K562 (cell line): ENCODE data around the gene STT3A. TPM values are rescaled to one million over a fixed set of nuclear protein-coding genes. Genes with fewer than 3 reads are reported as not detected.

ENCODE experiments used
- CBFB ChIP-seq: sonication (generic); formaldehyde crosslinking; IDR thresholded peaks from 2 replicates; pipeline ENCODE4 v1.4.0; 2020; ENCODE audit warnings: mild to moderate bottlenecking, missing genetic modification reagents
- DDX20 ChIP-seq: fragments of 450-650 bp; IDR thresholded peaks from 2 replicates; pipeline ENCODE4 v1.6.1; 2016; ENCODE audit warnings: missing genetic modification characterization, low read depth, mild to moderate bottlenecking, missing compliant biosample characterization, moderate library complexity
- FOXJ3 ChIP-seq: sonication (generic); formaldehyde crosslinking; IDR thresholded peaks from 2 replicates; pipeline ENCODE4 v1.4.0; 2020; ENCODE audit warnings: mild to moderate bottlenecking, missing genetic modification reagents
- HNRNPH1 ChIP-seq: fragments of 200-400 bp; formaldehyde crosslinking; optimal IDR thresholded peaks from 2 replicates; pipeline ENCODE3; 2017; ENCODE audit warnings: low read depth, mild to moderate bottlenecking, low read length, moderate library complexity
- IRF2 ChIP-seq: sonication (generic); formaldehyde crosslinking; IDR thresholded peaks from 2 replicates; pipeline ENCODE4 v1.8.1; 2022; ENCODE audit warnings: mild to moderate bottlenecking, missing genetic modification reagents
- NELFE ChIP-seq: IDR thresholded peaks from 2 replicates; pipeline ENCODE4 v1.6.1; 2011; ENCODE audit warnings: mild to moderate bottlenecking; ENCODE audit not compliant: insufficient read depth, insufficient read length
- SOX6 ChIP-seq: fragments of 450-650 bp; IDR thresholded peaks from 2 replicates; pipeline ENCODE4 v1.6.1; 2014; ENCODE audit warnings: mild to moderate bottlenecking
- SP1 ChIP-seq: sonication (generic); formaldehyde crosslinking; IDR thresholded peaks from 2 replicates; pipeline ENCODE4 v1.8.1; 2022; ENCODE audit warnings: mild to moderate bottlenecking, missing genetic modification reagents
- SRSF9 ChIP-seq: fragments of 200-400 bp; formaldehyde crosslinking; IDR thresholded peaks from 2 replicates; pipeline ENCODE4 v1.6.1; 2017; ENCODE audit warnings: low read depth, low read length, borderline replicate concordance
- ZNF766 ChIP-seq: fragments of 200-800 bp; sonication (Bioruptor generic); conservative IDR thresholded peaks from 2 replicates; pipeline ENCODE4 v1.6.1; 2016; ENCODE audit warnings: missing genetic modification characterization, missing compliant biosample characterization
- polyA plus RNA-seq, 8 experiments: library from polyadenylated mRNA; depleted of rRNA in 4 of 8; stranded (reverse) in 5 of 8; unstranded in 3 of 8; fragments of >200 nt; fragmentation: Nextera tagmentation in 2 of 8; fragmentation: Illumina TruSeq in 1 of 8; extraction: Ambion mirVana in 2 of 8; extraction: Trizol in 1 of 8; gene quantifications; 2 replicates each; pipeline versions ENCODE4 v1.2.1 to v1.2.3, GENCODE V29; 2011 to 2014; ENCODE audit warnings: inconsistent platforms in 1 of 8, missing spikeins in 1 of 8
- total RNA-seq, 7 experiments: library from RNA; depleted of rRNA in 6 of 7; stranded (reverse); fragments of >200 nt in 6 of 7; fragmentation: Illumina TruSeq in 2 of 7; extraction: Trizol in 2 of 7; gene quantifications; 2 replicates each; pipeline versions ENCODE4 v1.2.1 to v1.2.3, GENCODE V29; 2011 to 2021; ENCODE audit warnings: low replicate concordance in 1 of 7
- TF ChIP-seq, protein P1 (sequence below), 2 experiments: fragments of 450-650 bp; formaldehyde crosslinking in 1 of 2; IDR thresholded peaks; 2 replicates each; pipeline versions ENCODE4 v1.4.0 to v1.6.1; 2014 to 2020; ENCODE audit warnings: mild to moderate bottlenecking in 2 of 2, borderline replicate concordance in 1 of 2, low read depth in 1 of 2
- TF ChIP-seq, protein P2 (sequence below): IDR thresholded peaks from 3 replicates; pipeline ENCODE4 v1.6.1; 2011; ENCODE audit warnings: borderline replicate concordance, mild to moderate bottlenecking, moderate library complexity; ENCODE audit not compliant: insufficient read length; ENCODE audit errors: extremely low read depth
- TF ChIP-seq, protein P3 (sequence below): fragments of 250-450 bp; sonication (Bioruptor Pico); IDR thresholded peaks from 2 replicates; pipeline ENCODE4 v1.8.0; 2022; ENCODE audit warnings: inconsistent platforms, mild to moderate bottlenecking, moderate library complexity, borderline replicate concordance
- TF ChIP-seq, protein P4 (sequence below): fragments of 450-650 bp; formaldehyde crosslinking; IDR thresholded peaks from 2 replicates; pipeline ENCODE4 v1.4.0; 2022; ENCODE audit warnings: mild to moderate bottlenecking, moderate library complexity

Gene STT3A
- total and polyA plus RNA-seq, 9 of the 15 experiments (the other 6 are each of a cell fraction or from before 2014, with no cell fraction given): 70.7 to 330 (median 192) TPM

DNA sequence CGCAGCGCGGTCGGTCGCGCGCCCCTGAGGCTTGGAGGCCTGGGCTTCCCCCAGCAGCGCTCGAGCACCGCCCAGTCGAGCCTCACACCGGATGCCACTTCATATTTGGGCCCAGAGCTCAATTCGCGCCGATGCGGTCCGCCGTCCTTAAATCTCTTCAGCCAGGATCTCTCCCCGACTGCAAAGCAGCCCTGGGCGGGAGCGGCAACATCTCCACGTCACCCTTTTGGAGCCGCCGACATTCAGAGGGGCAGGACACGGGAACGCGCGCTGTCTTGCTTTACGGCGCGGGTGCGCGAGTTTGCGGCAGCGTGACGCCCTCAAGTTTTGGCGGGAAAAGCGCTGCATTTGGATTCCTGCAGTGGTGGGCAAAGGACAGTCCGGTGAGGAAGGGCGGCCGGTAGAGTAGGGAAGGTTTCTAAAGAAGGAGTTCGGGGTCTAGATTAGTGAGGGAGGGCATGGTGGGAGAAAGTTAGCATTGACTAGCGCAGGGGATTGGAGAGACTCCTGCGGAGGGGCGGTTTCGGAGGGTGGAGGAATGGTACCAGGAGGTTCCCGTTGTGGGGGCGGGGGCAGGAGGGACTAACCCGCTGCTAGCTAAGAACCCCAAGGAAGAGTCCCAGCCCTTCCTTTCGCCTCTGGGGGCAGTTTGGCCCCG is 33.1 kb downstream of the STT3A start (continued):
- TF ChIP-seq, protein P1, sequence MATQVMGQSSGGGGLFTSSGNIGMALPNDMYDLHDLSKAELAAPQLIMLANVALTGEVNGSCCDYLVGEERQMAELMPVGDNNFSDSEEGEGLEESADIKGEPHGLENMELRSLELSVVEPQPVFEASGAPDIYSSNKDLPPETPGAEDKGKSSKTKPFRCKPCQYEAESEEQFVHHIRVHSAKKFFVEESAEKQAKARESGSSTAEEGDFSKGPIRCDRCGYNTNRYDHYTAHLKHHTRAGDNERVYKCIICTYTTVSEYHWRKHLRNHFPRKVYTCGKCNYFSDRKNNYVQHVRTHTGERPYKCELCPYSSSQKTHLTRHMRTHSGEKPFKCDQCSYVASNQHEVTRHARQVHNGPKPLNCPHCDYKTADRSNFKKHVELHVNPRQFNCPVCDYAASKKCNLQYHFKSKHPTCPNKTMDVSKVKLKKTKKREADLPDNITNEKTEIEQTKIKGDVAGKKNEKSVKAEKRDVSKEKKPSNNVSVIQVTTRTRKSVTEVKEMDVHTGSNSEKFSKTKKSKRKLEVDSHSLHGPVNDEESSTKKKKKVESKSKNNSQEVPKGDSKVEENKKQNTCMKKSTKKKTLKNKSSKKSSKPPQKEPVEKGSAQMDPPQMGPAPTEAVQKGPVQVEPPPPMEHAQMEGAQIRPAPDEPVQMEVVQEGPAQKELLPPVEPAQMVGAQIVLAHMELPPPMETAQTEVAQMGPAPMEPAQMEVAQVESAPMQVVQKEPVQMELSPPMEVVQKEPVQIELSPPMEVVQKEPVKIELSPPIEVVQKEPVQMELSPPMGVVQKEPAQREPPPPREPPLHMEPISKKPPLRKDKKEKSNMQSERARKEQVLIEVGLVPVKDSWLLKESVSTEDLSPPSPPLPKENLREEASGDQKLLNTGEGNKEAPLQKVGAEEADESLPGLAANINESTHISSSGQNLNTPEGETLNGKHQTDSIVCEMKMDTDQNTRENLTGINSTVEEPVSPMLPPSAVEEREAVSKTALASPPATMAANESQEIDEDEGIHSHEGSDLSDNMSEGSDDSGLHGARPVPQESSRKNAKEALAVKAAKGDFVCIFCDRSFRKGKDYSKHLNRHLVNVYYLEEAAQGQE (IDR thresholded peaks at IDR 0.05; ENCODE audit: borderline replicate concordance): no peak
- TF ChIP-seq, protein P1 (CRISPR knock-in tag; IDR thresholded peaks at IDR 0.05; ENCODE audit: low read depth): no peak
- peak; percentile 90 for TF ChIP-seq SP1 (CRISPR knock-in tag)
- no peak for TF ChIP-seq HNRNPH1
- TF ChIP-seq NELFE: no peak
- TF ChIP-seq, protein P2, sequence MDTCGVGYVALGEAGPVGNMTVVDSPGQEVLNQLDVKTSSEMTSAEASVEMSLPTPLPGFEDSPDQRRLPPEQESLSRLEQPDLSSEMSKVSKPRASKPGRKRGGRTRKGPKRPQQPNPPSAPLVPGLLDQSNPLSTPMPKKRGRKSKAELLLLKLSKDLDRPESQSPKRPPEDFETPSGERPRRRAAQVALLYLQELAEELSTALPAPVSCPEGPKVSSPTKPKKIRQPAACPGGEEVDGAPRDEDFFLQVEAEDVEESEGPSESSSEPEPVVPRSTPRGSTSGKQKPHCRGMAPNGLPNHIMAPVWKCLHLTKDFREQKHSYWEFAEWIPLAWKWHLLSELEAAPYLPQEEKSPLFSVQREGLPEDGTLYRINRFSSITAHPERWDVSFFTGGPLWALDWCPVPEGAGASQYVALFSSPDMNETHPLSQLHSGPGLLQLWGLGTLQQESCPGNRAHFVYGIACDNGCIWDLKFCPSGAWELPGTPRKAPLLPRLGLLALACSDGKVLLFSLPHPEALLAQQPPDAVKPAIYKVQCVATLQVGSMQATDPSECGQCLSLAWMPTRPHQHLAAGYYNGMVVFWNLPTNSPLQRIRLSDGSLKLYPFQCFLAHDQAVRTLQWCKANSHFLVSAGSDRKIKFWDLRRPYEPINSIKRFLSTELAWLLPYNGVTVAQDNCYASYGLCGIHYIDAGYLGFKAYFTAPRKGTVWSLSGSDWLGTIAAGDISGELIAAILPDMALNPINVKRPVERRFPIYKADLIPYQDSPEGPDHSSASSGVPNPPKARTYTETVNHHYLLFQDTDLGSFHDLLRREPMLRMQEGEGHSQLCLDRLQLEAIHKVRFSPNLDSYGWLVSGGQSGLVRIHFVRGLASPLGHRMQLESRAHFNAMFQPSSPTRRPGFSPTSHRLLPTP: no peak
- TF ChIP-seq ZNF766: peak; percentile 80
- TF ChIP-seq IRF2 (CRISPR knock-in tag): no peak
- TF ChIP-seq, protein P3, sequence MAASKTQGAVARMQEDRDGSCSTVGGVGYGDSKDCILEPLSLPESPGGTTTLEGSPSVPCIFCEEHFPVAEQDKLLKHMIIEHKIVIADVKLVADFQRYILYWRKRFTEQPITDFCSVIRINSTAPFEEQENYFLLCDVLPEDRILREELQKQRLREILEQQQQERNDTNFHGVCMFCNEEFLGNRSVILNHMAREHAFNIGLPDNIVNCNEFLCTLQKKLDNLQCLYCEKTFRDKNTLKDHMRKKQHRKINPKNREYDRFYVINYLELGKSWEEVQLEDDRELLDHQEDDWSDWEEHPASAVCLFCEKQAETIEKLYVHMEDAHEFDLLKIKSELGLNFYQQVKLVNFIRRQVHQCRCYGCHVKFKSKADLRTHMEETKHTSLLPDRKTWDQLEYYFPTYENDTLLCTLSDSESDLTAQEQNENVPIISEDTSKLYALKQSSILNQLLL (CRISPR knock-in tag): no peak
- no peak for TF ChIP-seq FOXJ3 (CRISPR knock-in tag)
- no peak for TF ChIP-seq SRSF9
- no peak for TF ChIP-seq CBFB (CRISPR knock-in tag)
- TF ChIP-seq, protein P4, sequence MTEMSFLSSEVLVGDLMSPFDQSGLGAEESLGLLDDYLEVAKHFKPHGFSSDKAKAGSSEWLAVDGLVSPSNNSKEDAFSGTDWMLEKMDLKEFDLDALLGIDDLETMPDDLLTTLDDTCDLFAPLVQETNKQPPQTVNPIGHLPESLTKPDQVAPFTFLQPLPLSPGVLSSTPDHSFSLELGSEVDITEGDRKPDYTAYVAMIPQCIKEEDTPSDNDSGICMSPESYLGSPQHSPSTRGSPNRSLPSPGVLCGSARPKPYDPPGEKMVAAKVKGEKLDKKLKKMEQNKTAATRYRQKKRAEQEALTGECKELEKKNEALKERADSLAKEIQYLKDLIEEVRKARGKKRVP: no peak; the same call in 1 of the 2 replicates
- TF ChIP-seq DDX20 (tag): no peak
- peak; percentile 41; the same call in 1 of the 2 replicates for TF ChIP-seq SOX6
